MV-4-11 (cell line): Measurements from ENCODE around the gene PCDH1.
A peak's percentile ranks its signal among the peaks of the same experiment; 100 is the strongest.
"Not testable (repeated sequence)": the region's sequence is repeated elsewhere in the genome, so short reads cannot be mapped to it uniquely, and the experiment has no call there.

ENCODE experiments used
- DNase-seq: peaks from one replicate; lab custom pipeline; 2025; lab: John Stamatoyannopoulos, UW

Gene PCDH1

DNA sequence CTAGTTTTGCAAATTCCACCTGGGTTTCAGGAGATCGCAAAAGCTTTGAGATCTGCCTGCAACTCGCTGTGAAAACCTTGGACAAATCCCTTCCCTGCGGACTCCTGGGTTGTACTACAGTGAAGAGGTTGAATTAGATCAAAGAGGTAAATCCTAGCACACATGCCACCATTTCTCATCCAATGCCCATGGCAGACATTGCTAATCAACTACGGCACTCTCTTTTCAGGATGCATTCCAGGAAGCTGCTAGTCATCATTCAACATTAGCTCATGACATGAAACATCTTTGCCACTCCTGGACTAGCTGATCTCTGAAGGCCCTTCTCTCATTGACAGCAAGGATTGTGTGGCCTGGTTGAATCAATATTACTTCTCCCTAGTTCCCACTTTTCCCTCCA, 46.1 kb downstream of the PCDH1 start:
- no peak for DNase-seq

DNA sequence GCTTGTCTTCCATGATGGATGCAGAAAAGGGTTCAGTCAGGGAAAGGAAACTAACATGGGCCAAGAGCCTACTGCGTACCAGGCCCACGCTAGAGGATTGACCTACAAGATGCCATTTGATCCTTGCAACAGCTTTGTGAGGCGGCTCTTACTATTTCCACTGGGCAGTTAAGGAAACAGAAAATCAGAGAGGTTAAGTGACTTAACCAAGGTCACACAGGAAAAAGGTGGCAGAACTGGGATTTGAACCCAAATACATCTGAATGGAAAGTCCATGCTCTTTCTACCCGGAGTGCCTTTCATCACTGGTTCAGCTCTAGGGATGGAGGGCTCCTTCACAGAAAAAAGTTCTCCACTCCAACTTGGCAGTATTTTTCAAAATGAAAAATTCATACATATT, 50.0 kb downstream of the PCDH1 start:
- no peak for DNase-seq

DNA sequence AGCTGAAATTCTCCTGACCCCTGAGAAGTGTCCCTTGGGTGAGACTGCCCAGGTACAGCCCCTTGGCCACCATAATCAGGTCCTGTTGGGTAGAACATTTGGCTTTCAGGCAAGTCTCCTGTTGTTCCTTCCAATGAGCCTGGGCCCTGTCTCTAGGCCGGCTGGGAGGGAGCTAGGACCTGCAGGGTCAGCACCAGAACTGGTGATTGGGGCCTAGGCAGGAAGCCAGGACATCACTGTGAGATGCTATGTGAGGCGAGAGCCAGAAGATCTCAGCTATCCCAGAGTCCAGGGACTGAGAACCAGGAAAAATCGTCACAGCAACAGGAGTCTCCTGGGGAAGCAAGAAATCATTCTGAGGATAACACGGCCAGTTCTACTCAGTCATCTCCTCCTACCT, 51.5 kb downstream of the PCDH1 start:
- no peak for DNase-seq

DNA sequence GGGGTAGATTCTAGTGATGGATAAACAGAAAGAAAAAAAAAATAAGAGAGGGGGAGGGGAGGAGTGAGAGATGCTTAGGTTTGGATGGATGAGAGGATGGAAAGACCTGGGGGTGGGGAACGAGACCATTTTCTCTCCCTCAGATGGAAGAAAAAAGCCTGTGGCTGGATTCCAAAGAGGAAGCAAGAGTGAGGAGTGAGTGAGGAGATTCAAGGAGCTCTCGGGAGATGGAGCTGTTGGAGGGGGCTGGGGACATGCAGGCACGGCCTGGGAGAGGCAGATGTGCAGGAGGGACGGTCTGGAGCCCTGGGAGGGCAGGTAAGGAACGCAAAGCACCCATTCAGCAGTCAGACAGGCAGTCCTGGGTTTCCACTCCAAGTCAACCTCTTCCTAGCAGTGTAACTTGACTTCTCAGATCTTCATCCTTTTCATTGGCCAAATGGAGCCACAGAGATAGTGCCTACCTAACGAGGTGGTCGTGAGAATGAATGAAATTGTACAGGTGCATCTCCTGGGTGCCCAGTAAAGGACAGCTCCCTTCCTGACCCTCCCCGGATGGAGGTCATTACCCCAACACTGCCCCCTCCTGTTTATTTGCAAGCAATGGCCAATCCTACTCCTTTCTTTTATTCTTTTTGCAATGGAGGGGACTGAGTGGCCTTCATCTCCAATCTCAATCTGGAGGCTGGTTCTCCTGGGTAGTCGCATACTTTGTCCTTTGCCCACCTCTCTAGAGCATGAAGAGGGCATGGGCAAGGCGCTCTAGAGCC, 52.2 kb downstream of the PCDH1 start:
- DNase-seq = no peak

DNA sequence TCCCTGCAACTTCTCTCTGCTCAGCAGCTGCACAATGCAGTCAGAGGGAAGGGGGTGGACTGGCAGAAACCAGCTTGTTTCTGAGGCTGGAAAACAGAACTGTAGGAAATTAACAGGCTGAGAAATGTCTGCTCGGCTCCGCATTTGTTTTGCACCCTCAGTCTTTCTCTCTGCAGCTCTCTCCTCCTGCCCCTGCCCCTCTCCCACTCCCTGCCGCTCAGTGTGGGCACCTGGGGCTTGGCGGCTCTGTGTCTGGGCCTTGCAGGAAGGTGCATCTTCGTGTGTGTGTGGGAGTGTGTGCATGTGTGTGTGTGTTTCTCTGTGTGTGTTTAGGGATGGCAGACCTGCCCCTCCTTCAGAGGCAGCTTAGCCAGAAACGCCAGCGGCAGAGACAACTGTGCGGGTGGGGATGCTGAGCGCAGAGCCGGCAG, 53.0 kb downstream of the PCDH1 start:
- no peak for DNase-seq

DNA sequence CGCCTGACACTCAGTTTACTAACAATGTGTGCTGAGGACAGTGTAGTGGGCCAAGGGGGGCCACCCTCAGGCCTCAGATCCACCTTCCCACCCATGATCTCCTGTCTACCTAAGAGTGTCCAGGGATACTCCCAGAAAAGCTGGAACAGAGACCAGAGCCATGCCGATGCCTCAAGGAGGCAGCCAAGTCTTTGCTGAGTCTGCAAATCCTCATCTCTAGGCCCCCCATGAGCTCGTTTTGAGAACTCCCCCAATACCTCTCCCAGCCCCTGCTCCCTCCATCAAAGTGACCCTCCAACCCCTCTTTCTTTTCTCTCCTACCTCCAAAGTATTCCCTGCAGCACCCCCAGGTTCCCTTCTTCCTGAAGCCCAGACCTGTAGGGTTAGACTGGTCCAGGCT, 53.5 kb downstream of the PCDH1 start:
- DNase-seq = no peak

DNA sequence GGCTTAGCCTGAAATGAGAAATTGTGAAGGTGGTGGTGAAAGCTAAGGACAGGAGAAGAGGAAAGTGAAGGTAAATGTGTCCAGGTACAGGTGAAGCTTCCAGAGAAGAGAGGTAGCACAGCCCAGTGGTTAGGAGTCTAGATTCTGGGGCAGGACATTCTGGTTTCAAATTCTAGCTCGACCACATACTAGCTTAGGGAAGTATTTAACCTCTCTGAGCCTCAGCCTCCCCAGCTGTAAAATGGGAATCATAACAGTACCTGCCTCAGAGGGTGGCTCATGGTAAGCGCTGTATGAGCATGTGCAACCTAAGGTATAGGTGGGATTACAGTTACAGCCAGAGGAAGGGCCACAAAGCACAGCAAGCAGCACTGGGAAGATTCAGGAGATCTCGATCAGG, 55.2 kb downstream of the PCDH1 start:
- no peak for DNase-seq

DNA sequence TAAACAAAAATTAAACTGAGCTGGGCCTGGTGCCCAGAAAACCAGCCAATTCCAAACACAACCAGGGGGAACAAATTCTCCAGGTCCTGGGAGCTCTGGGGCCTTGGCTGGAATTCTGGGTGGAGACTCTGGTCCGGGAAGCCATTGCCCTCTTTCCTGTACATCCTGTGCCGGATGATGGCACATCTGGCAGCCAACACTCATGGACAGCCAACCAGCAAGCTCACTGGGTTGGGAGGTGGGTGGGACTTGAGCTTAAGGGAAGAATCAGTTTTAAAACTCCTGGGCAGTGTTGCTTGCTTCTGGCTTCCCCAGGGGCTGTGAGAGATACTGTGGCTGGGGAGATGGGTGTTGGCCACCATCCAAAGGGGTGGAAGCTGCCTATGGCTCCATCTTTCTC, 56.1 kb downstream of the PCDH1 start:
- DNase-seq = no peak

DNA sequence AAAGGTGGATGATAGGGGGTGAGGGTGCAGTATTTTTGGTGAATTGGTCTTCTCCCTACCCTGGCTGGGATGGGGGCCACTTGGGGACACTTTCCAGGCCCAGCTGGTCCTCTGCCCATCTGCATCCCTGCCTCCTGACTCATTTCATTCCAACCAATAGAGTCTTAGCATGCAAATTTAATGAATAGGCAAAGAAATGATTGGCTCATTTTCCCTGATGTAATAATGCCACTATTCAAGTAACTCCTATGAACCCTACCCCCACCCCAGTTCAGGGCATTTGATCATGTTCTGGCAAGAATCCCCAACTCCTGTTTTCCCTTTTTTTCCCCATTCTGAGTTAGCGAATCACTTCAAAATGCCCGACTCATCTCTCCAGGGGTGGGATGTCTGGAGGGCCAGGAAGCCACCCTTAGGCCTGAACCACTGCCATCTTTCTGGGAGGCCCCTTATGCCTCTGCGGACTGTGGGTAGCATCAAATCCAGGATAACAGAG, 56.7 kb downstream of the PCDH1 start:
- peak; percentile 26 for DNase-seq

DNA sequence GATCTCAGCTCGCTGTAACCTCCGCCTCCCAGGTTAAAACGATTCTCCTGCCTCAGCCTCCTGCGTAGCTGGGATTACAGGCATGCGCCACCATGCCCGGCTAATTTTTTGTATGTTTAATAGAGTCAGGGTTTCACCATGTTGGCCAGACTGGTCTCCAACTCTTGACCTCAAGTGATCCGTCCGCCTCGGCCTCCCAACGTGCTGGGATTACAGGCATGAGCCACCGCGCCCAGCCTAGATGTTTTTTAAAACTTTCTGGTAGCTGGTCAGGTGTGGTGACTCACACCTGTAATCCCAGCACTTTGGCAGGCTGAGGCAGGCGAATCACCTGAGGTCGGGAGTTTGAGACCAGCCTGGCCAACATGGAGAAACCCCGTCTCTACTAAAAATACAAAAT, 57.5 kb downstream of the PCDH1 start:
- DNase-seq = not testable (repeated sequence)

DNA sequence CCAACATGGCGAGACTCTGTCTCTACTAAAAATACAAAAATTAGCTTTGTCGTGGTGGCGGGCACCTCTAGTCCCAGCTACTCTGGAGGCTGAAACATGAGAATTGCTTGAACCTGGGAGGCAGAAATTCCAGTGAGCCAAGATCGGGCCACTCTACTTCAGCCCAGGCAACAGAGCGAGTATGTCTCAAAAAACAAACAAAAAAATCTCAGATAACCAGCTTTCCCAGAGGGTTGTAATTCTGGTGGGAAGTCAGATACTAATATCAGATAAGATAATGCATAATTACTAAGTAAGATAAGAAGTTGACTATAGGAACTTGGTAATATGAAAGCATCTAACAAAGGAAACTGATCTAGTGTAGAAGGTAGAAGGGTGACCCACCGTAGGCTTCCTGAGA, 60.6 kb downstream of the PCDH1 start:
- no peak for DNase-seq

DNA sequence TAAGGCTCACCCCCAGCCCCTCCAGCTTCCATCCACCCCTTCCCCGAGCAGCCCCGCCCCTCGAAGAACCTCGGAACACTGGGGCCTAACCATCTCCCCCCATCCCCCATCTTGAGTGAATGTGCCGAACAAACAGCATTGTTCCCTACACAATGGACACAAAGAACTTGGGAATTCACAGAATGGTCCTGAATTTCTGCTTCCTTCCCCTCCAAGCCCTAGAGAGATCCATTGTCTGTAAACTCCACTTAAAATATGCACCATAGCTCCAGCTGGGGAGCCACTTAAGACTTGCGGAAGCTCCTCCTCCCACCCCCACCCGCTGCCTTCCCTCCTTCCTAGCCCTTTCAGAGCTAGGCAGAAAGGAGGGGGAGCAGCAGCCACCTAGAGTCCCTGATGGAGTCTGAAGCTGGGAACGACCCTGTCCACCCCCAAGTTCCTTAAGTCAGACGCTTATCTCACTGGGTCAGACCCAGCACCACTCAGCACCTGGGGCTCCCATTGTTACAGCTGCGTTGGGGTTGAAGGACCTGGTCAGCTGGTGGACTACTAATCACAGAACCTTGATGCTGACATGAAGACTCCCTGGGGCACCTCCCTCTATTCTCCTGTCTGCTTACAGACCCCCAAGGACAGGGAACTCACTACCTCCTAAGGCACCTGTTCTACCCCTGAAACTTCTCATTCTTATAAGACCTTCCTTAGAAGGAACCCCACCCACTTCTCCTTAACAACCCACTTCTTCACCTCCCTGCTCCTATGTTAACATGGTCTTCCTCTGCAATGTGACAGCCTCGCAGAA, 61.4 kb downstream of the PCDH1 start:
- no peak for DNase-seq

DNA sequence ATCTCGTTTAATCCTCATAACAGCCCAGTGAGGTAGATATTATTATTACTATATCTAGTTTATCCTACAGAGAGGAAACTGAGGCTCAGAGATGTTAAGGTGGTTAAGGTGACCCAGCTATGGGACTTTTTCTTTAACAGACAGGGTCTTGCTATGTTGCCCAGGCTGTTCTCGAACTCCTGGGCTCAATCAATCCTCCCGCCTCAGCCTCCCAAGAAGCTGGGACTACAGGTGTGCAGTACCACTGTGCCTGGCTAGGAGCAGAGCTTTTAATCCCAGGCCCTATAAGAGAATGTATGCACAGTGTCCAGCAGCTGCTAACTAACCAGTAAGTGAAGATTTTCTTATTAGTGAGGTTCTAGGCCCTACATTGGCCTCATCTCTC, 62.4 kb downstream of the PCDH1 start:
- DNase-seq = no peak

DNA sequence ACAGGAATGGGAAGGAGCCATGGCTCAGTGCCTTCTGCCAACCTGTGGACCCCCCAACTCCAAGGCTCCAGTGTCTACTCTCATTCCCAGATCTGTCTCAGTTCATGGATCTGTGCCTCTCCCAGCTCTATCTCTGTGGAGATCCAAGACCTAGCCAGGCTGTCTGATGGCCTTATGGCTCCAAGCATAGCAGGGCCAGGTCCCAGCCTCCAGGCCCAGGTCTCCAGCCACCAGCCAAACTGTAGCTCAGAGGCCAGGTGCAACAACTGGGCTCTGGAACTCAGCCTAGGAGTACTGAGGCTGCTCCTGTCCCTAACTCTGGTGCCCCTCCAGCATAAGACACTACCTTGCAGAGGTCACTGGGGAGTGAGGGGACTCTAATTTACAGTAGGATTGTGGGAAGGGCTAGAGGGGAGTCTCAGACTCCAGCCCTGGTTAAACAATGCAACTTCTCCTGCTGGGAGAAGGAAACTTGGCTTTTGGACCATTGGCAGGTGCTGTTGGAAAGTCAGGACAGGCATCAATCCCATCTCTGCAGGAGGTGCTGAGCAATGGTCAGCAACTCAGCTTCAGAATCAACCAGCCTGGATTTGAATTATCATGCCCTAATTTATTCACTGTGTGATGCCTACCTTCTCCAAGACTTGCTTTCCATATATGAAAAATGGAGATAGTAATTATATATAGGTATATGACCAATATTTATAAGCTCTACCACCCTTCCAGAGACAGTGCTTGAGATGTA, 63.0 kb downstream of the PCDH1 start:
- no peak for DNase-seq

DNA sequence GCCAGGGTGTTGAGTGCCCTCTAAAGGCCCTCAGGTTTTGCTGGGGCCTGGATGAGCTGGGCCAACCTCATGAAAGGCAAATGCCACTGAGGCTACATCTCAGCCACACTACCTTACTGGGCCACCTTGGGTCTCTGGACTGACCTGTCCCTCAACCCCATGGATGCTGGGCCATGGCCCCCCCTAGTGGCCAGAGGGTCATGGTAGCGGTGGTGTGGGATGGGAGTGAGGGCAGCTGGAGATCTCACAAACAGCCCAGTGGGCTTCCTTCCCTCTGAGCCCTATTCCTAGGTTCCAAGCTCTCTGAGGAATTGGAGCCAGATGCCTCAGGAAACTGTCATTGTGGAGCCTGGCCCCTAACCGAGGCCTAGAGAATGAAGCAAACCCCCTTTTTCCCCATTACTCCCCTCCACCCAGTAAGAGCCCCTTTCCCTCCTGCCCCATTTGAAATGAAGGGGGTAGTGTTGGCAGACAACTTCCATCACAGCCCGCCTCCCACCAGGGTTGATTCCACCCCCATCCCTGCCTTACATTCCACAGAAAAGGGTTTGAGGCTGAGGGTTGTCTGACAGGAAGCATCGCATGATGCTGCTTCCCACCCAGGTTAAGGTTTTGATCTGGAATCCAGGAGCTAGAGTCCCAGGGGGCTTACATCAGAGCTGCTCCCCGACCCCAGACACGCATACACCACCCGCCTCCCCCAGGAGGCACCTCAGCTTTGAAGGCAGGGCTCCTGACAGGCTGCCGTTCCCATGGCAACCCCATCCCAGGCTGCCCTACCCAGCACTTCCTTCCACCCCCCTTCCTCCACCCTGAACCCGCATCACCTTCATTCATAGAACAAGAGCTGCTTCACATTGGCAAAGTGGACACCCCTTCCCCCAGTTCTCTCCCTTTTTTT, 63.9 kb downstream of the PCDH1 start:
- no peak for DNase-seq

DNA sequence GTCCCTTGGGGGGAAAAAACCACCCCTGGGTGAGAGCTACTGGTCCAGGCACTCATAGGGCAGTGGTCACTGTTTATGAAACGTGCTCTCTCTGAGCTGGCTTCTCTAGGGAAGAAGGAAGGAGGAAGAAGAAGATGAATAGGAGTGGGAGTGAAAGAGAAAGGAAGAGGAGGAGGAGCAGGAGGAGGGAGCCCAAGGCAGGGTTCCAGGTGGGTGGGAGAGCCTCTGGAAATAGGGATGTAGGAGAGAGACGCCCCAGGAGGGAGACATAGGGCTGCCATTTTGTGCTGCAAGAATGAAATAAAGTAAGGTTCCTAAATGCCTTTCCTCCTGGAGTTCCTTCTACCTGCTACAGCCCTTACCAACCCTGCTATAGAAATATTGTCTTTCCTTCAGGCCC, 65.7 kb downstream of the PCDH1 start:
- DNase-seq = no peak

DNA sequence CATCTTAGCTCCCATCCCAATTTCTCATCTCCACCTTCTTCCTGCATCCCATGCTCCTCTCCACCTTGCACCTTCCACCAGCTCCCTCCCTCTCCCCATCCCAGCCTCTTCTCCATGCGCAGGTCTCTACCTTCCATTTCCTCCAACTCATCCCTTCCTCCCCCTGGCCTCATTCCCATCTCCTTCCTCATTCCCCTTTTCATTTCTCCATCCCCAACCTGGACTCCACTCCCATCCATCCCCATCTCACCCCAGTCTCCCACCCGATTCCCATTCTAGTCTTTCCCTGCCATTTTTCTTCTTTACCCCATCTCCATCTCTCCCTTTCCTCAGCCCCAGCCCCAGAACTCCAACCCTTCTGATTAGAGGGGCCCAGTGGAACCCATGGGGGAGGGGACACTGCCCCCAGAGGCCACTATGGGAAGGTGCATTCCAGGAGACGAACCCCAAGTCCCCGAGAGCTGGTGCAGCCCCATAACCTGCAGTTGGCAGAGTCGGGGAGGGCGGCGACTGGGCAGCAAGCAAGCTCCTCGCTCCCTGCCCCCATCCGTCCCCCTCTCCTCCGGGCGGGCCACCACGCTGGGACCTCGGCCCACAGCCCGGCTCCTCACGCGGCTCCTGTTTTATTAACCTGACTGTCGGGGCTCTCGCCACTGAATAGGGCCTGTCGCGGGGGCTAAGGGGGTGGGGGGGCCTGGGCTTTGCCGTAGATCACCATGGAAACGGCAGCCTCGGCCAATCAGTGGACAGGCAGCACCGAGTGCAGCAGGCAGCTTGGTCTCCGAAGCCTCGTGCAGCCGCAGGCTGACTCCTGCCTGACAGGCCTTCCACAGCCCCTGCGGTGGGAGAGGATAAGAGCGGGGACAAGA, 66.7 kb downstream of the PCDH1 start:
- no peak for DNase-seq

DNA sequence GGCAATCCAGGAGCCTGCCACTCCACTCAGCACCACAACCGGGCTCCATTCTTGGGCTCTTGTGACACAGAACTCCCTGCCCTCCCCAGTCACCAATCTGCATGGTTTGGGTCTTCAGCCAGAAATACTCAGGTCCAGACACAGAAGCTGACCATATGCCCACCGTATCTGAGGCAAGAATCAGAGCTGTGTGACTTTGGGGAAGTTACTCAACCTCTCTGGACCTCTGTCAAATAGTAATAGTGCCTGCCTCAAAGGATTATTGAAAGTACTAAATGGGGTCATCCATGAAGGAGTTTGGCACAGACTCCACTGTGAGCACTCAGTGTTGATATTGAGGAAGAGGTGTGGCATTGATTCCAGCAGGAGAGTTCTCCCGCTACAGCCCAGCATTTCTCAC, 67.5 kb downstream of the PCDH1 start:
- no peak for DNase-seq

DNA sequence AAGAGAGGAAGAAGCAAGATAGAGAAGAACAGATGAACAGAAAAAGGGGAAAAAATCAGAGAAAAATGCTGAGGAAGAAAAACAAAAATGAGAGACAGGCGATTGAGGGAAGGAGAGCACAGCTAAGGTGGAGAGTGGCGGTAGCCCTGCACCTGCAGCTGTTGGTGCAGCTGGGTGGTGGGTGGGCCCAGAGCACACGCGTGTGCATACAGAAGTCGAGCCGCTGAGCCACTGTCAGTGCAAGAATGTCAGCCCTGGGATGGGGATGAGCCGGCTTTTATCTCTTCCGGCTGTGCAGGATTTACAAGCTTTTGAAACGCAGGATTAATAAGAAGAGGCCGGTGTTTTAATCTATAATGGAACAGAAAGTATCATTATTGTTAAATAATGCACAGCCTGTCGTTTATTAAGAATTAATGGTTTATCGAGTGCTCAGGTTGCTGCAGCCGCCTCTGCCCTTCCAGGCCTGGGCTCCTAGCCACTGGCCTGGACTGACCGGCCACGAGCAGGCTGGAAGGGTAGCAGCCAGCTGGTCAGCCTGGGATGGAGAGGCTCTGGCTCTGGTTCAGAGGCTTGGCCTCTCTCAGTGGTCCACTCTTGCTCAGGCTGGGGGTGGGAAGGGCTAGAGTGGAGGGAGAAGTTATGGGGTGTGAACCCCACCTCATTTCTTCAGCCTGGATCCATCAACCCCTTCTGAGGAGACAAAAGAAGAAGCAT, 68.7 kb downstream of the PCDH1 start:
- no peak for DNase-seq

DNA sequence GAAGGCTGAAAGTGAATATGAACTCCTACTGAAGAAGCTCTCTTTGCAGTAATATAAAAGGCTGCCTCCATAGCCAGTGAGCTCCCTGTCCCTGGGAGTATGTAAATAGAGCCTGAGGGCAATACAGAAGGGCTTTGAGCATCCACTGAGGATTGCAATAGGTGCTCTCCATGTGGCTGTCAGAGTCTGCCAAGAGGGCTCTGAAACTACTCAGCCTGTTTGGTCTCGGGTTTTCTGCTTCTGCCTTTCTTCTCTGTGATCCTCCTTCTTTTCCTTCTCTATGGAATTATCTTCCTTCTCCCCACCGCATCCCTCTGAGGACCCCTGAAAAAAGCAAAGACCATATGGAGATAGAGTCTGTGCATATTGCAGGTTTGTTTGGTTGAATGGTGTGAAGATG, 69.4 kb downstream of the PCDH1 start:
- no peak for DNase-seq
